Right cardiac atrium (tissue), 5 donors: ENCODE data around the gene LYSMD2. TPM values are rescaled to one million over a fixed set of nuclear protein-coding genes. Genes with fewer than 3 reads are reported as not detected.

ENCODE experiments used
- ATAC-seq, 2 donors: fragments of 200-7000 bp; cut with Tn5 transposase; one replicate each; pipeline versions ENCODE4 v1.8.0 to v1.9.1; 2020; ENCODE audit warnings: moderate library complexity in 2 of 2, mild to moderate bottlenecking in 1 of 2
- DNase-seq, 3 donors: peaks; one replicate each; pipeline ENCODE4 v3.0.0-alpha.2; 2020
- H3K27ac ChIP-seq: one replicate; pipeline ENCODE4 v1.5.1; 2013; ENCODE audit warnings: mild to moderate bottlenecking, low read length, control low read depth, moderate library complexity
- H3K27me3 ChIP-seq: one replicate; pipeline ENCODE4 v1.6.1; 2013; ENCODE audit not compliant: control insufficient read depth, insufficient read depth
- H3K4me1 ChIP-seq: one replicate; pipeline ENCODE4 v1.6.1; 2013; ENCODE audit warnings: low read length; ENCODE audit not compliant: control insufficient read depth, insufficient read depth
- H3K4me3 ChIP-seq: one replicate; pipeline ENCODE4 v1.5.1; 2013; ENCODE audit warnings: low read length, control low read depth
- H3K9me3 ChIP-seq: one replicate; pipeline ENCODE4 v1.6.1; 2013; ENCODE audit warnings: low read length; ENCODE audit not compliant: control insufficient read depth
- WGBS: extraction: QIAGEN DNeasy Blood & Tissue Kit; methylation state at CpG from one replicate; pipeline ENCODE4 v1.1.7; 2013; 5-methylcytosine and 5-hydroxymethylcytosine counted together
- intact Hi-C, 4 donors: fragments of 100-400 bp; cut with DNase I; formaldehyde crosslinking; loops; one replicate each; pipeline versions ENCODE4 v1.11.0 to v1.14.0; 2022 to 2023
- polyA plus RNA-seq: library from polyadenylated mRNA; stranded (reverse); fragments of 200-250 nt; gene quantifications from one replicate; pipeline ENCODE4 v1.2.3, GENCODE V29; 2013
- total RNA-seq, 4 donors: library from RNA; stranded (reverse); fragmentation: NEBNext Ultra II Directional; extraction: Animal tissue kit (Norgen Biotek cat#: 25700); gene quantifications; one replicate each; pipeline ENCODE4 v1.2.1, GENCODE V29; 2021
- donor health status: healthy with polysubstance abuse.
- donor health status: DM: no; HTN: yes; CAD: no.
- donor health status: DM: no; HTN: no; CAD: no.
- donor health status: DM: no; HTN: yes; CAD: no; lungs with severe emphysema.
- donor health status: DM: yes; HTN: yes; CAD: no.

Gene LYSMD2
- total and polyA plus RNA-seq, 5 donors = 6.5 to 7.8 (median 6.8) TPM

DNA sequence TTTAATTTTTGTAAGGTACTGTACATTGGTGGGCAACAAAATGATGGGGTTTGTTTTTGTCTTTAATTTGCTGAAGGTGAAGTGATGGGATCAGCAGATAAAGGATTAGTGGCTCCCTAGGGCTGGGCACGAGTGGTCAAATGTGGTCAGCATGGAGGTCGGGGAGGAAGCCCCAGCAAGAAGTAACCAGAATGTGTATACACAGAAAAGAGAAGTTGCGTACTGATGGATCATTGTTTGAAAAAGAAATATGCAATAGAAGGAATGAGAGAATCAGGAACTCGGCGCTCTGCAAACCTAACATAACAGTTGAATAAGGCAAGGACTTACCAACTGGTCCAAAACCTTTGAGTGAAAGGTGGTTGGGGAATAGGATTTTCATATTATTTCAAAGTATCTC lies 15.4 kb upstream of the LYSMD2 start:
- Histone ChIP-seq H3K4me1 (peaks cover 5% of the 10 kb centered on the region), H3K4me3 (no peak overlapping the region), H3K9me3 (no peaks in the 10 kb centered on the region), H3K27ac (no peak overlapping the region), H3K27me3 (no peaks in the 10 kb centered on the region)
- intact Hi-C loops = no loop called here
- WGBS = 79% methylated on average over 5 of the region's 5 CpGs
- no peak for DNase-seq
- no peak for ATAC-seq

DNA sequence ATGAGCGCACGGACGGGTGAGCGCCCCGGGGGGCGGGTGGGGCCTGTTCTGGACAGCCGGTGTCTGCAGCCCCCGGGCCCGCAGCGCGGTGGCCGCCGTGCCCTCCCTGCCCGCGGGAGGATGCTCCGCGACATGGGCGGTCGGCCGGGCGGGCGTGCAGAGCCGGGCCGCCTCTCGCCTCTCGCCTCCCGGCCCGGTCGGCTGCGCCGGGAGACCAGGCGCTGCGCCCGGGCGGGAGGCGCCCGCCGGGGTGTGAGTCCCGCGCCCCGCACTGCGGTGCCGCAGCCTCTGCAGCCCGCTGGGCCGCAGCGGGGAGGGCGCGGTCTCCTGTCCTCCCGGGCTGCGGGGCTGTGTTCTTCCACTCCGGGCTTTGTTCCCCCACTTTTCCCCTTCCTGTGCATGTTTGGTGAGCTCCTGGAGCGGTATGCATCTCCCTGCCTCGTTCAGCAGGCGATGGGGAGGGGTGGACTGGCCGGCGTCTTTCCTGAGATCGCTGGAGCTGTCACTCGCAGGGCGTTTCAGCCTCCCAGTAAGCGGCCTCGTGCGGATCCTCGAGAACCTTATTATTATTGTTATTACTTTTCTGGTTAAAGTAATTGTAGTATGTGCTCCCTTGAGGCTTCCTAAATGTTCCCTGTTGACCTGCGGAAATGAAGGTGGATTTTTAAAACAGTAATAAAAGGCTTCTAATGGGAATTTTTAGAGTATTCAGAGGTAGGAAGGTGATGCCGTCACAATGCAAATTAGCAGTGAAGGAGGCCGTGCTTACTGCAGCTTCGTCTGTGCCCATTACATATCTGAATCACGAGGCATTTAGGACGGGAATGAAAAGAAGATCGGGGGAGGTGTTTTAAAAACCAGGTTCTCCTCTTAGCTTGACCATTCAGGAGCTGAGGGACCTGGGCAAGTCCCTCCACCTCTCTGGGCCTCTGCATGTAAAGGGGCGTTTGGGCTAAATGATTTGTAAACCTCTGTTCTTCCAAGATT lies 14.5 kb upstream of the LYSMD2 start:
- Histone ChIP-seq H3K27me3 (no peaks in the 10 kb centered on the region), H3K4me1 (peaks cover 5% of the 10 kb centered on the region), H3K9me3 (no peaks in the 10 kb centered on the region), H3K4me3 (peak overlapping the region; percentile 99), H3K27ac (peak overlapping the region; percentile 16)
- DNase-seq (peak in 2 of 3 donors; percentile 66 to 73), ATAC-seq (peak; percentile 67)
- intact Hi-C loops = no loop called here
- WGBS = 3% methylated on average over 71 of the region's 71 CpGs

DNA sequence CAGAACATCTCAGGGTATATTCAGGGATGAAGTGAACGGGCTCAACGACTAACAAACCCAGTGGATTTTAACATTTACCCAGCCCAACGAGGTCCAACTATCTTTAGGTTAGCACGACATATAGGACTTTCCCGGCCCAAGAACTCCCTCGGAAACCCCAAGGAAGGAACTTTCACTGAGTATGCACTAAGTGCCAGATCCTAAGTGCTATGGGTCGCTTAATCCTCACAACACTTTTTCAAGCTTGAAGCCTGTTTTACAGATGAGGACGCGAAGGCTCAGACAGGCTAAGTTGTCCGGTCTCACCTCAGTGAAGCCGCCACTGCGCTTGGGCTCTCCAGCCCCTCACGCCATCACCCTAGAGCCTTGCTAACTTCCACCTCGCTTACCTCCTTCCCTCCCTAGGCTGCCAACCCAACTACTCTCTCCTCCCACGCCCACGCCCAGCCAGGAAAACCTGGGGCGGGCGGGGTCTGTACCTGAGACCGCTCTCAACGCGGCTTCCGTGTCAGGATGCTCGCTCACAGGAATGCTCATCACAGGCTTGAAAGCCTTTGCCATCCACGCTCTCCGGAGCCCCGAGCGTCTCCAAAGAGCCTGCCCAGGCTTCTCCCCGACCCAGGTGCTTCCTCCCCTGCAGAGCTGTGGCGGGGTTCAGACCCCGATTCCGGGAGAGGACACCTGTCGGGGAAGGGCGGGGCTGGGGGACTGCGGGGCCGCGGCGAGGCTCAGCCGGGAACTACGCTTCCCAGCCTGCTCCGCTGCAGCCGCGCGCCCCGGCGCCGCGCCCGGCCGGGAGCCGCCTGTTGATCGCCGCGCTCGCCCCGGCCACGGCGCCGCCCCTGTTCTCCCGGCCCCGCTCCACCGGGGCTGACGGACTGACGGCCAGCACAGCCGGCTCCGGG lies 13.6 kb upstream of the LYSMD2 start, which contains the start of gene TMOD2:
TMOD2 (plus strand) TSS at position 806 of the 905 bp plus-strand sequence. CDS start 14,845 bp downstream, outside the sequence.
- intact Hi-C loops = no loop called here
- Histone ChIP-seq H3K9me3 (no peaks in the 10 kb centered on the region), H3K4me3 (peak within 1 kb of the TSS; percentile 99), H3K27me3 (no peaks in the 10 kb centered on the region), H3K27ac (peak within 1 kb of the TSS; percentile 16), H3K4me1 (peaks cover 2% of the 10 kb centered on the region)
- ATAC-seq = peak; percentile 93 to 94
- peak; percentile 52 to 86 (median 78) for DNase-seq
- 6% methylated on average over 65 of the region's 65 CpGs for WGBS

DNA sequence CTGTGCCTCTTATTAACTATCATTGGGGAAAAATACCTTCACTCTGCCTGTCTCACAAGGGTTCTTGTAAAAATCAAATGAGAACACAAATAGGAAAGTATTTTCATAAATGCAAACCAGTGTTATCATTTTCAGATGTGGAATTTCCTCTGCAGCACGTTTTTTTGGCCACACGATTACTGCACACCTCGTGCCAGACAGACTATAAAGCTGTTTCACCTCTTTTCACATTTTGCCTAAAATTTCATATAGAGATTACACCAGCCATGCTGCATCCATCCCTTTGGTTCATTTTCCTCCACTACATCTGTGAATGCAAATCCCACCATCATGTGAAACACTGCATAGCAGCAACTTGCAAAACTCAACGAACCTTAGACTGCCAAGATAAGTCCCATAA lies 12.7 kb upstream of the LYSMD2 start:
- H3K4me3 ChIP-seq = no peak overlapping the region
- intact Hi-C loops = no loop called here

DNA sequence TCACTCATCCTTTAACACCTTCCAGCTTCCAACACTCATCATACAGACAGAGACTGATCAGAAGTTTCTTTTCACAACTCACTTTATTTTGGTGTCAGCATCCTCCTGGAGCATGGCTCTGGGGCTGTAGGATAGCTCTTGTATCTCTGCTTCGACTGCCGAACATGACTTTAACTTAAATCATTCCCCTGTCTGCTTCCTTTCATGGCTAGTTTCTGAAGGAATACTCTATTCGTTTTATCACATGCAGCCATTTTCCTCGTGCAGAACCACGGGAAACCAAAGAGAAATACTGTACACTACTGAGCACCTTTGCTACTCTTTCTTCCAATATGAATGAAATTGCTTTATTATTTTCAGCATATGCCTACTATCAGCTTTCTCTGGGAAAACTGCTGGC lies 11.9 kb upstream of the LYSMD2 start:
- Histone ChIP-seq H3K27ac (no peak overlapping the region), H3K4me3 (no peak overlapping the region), H3K4me1 (no peaks in the 10 kb centered on the region), H3K9me3 (no peaks in the 10 kb centered on the region), H3K27me3 (no peaks in the 10 kb centered on the region)
- no peak for ATAC-seq
- WGBS = 70% methylated on average over 5 of the region's 5 CpGs
- intact Hi-C loops = no loop called here
- DNase-seq = no peak

More for the DNA sequence above, 12.7 kb upstream of the LYSMD2 start:
- Histone ChIP-seq H3K27ac (no peak overlapping the region), H3K9me3 (no peaks in the 10 kb centered on the region), H3K27me3 (no peaks in the 10 kb centered on the region), H3K4me1 (no peaks in the 10 kb centered on the region)
- DNase-seq = no peak
- 67% methylated on average over 4 of the region's 4 CpGs for WGBS
- no peak for ATAC-seq

DNA sequence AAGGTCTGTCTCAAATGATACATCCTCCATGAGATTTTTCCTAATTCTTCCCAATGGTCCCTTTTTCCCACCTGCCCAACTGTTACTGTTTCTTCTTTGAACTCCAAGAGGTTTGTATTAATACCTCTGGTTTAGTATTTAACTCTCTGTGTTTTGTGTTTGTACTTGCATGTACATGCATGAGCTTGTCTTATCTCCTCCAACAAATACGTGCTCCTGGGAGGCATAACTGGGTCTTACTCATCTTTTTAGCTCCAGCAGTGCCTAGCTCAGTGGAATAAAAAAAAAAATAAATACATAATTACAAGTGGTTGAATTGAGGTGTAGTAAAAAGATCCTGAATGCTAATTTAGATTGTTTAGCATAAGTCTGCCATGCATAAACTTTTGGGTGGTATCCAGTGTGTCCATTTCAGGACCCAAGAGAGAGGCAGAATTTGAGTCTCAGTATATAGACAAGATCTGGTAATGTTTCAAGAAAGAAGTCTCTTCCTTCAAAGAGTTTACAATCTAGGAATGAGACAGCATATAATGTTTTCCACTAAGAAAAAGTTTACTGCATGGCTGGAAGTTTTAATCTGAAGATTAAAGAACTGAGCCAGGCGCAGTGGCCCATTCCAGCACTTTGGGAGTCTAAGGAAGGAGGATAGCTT lies 1.7 kb upstream of the LYSMD2 start:
- no peak overlapping the region for H3K4me3 ChIP-seq
- intact Hi-C loops = no loop called here
- H3K9me3 ChIP-seq = no peaks in the 10 kb centered on the region
- H3K27me3 ChIP-seq = no peaks in the 10 kb centered on the region
- DNase-seq (no peak), ATAC-seq (no peak)
- no peak overlapping the region for H3K27ac ChIP-seq
- H3K4me1 ChIP-seq = peaks cover 2% of the 10 kb centered on the region
- 94% methylated on average over 2 of the region's 2 CpGs for WGBS

DNA sequence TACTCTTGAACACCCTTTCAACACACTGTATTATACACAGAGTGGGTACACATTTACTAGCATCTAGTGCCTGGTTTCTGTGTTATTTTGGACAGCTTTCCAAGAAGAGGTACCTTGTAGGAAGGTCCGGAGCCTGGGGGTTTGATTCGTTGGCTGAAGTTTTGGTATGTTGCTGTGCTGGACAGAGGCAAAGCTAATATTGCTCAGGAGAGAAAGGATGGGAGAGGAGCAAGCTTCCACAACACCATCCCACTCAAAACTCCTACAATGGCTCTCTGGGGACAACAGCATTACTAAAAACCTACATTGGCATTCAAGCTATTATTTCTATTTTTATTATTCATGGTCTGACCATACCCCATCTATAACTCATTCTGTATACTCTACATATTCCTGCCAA lies 1.1 kb upstream of the LYSMD2 start:
- 38% methylated on average over 2 of the region's 2 CpGs for WGBS
- H3K4me1 ChIP-seq = peaks cover 2% of the 10 kb centered on the region
- DNase-seq = no peak
- no peak overlapping the region for H3K4me3 ChIP-seq
- no peak overlapping the region for H3K27ac ChIP-seq
- no peaks in the 10 kb centered on the region for H3K9me3 ChIP-seq
- intact Hi-C loops = no loop called here
- no peak for ATAC-seq
- no peaks in the 10 kb centered on the region for H3K27me3 ChIP-seq

DNA sequence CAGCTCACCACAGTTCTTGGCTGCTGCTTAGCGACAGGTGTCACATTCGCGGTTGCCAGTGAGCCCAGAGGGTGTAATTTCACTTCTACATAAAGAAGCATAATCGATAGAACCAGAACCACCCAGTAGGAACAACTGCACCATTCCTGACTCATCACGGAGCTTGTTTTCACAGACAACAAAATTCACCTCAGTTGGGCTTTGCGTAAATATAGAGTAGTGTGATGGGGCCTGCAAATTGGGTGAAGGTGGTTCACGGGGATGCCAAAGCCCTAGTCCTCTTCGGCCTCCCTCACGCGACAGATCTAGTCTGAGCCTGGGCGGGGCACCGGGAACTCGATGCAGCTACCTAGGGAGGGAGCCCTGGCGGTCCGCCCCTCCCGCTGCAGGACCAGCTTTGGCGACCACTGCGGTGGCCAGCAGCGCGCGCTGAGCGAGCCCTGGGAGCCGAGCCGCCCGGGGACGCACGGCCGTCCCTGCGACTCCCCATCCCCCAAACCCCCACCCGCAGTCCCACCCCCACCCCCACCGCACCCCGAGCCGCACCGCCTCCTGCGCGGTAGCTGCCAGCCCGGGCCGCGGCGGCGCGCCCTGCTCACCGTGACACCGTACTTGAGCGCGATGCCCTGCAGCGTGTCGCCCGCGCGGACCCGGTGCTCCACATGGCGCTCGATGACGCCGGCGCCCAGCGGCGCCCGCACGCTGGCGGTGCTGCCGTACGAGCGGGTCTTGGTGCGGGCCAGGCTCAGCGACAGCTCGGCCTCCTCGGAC lies 519 bp downstream of the LYSMD2 start:
- Histone ChIP-seq H3K27ac (peak overlapping the region; percentile 49), H3K27me3 (no peaks in the 10 kb centered on the region), H3K4me3 (peak overlapping the region; percentile 68), H3K4me1 (peaks cover 8% of the 10 kb centered on the region), H3K9me3 (no peaks in the 10 kb centered on the region)
- DNase-seq (peak; percentile 57 to 84 (median 83)), ATAC-seq (peak; percentile 64)
- WGBS = 3% methylated on average over 69 of the region's 69 CpGs
- intact Hi-C loops = no loop called here

DNA sequence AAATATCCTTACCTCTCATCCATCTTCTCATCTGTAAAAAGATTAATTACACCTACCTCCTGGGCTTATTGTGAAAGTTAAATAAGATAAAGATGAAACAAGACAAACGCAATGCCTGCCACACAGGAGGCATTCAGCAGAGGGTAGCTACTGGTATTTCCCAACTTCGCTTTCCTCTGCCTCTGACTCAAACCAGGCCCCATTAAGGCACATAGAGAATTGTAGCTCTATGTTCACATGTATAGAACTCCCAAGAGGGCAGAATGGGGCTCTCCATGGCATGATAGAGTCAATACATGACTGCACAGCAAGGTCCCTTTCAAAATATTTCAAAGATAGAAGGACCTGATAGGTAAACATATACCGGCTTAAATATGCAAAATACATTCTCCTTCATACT lies 1.4 kb downstream of the LYSMD2 start:
- intact Hi-C loops = no loop called here
- no peak for DNase-seq
- H3K4me3 ChIP-seq = peak overlapping the region; percentile 68
- 66% methylated on average over 3 of the region's 3 CpGs for WGBS
- peaks cover 8% of the 10 kb centered on the region for H3K4me1 ChIP-seq
- no peaks in the 10 kb centered on the region for H3K9me3 ChIP-seq
- no peaks in the 10 kb centered on the region for H3K27me3 ChIP-seq
- no peak for ATAC-seq
- no peak overlapping the region for H3K27ac ChIP-seq
